Urinary bladder (tissue), 4 donors: ENCODE data around the gene KRTAP5-2. TPM values are rescaled to one million over a fixed set of nuclear protein-coding genes. Genes with fewer than 3 reads are reported as not detected.
"Not testable (repeated sequence)": the region's sequence is repeated elsewhere in the genome, so short reads cannot be mapped to it uniquely, and the experiment has no call there.

Experiments used
- DNase-seq: peaks from one replicate; pipeline ENCODE4 v3.0.0-alpha.2; 2015; ENCODE audit errors: extremely low spot score
- H3K27ac ChIP-seq: one replicate; pipeline ENCODE4 v1.5.1; 2013; ENCODE audit warnings: low read depth, mild to moderate bottlenecking, moderate library complexity
- H3K36me3 ChIP-seq: one replicate; pipeline ENCODE4 v1.6.1; 2013; ENCODE audit warnings: mild to moderate bottlenecking, moderate library complexity; ENCODE audit not compliant: insufficient read depth
- H3K4me1 ChIP-seq: one replicate; pipeline ENCODE4 v1.6.1; 2013; ENCODE audit warnings: mild to moderate bottlenecking, moderate library complexity; ENCODE audit not compliant: insufficient read depth
- H3K4me3 ChIP-seq: one replicate; pipeline ENCODE4 v1.5.1; 2013; ENCODE audit warnings: low read depth, low read length
- WGBS: extraction: QIAGEN DNeasy Blood & Tissue Kit; methylation state at CpG from one replicate; pipeline ENCODE4 v1.1.7; 2013; 5-methylcytosine and 5-hydroxymethylcytosine counted together
- polyA plus RNA-seq: library from polyadenylated mRNA; stranded (reverse); fragments of 200-250 nt; gene quantifications from one replicate; pipeline ENCODE4 v1.2.3, GENCODE V29; 2013
- total RNA-seq: library from RNA; depleted of rRNA; stranded (reverse); fragments of >200 nt; gene quantifications from one replicate; pipeline ENCODE4 v1.2.3, GENCODE V29; 2014
- donor health status: healthy with polysubstance abuse.
- donor health status: healthy.

KRTAP5-2 gene
- total RNA-seq (not detected), polyA plus RNA-seq (not detected)

GRCh38 chr11:1597994-1598380 lies at the start of gene KRTAP5-2:
Gene KRTAP5-2 (minus strand): TSS chr11:1598294. CDS start chr11:1598250, 44 bp downstream.
- no peak within 1 kb of the TSS for H3K27ac ChIP-seq
- H3K4me1 ChIP-seq = no peaks in the 10 kb centered on the region
- H3K36me3 ChIP-seq = no peaks in the 10 kb centered on the region
- no peak for DNase-seq
- H3K4me3 ChIP-seq = no peak within 1 kb of the TSS
- 66% methylated on average over 4 of the region's 4 CpGs for WGBS

- H3K4me3 ChIP-seq, H3K27ac ChIP-seq, H3K4me1 ChIP-seq, H3K36me3 ChIP-seq, DNase-seq: not testable (repeated sequence)
- 92% methylated on average over 10 of the region's 10 CpGs for WGBS
Observed at GRCh38 chr11:1646540-1646939, 48.4 kb upstream of the KRTAP5-2 start.

- no peak overlapping the region for H3K4me3 ChIP-seq
- no peaks in the 10 kb centered on the region for H3K36me3 ChIP-seq
- H3K4me1 ChIP-seq = no peaks in the 10 kb centered on the region
- WGBS = 77% methylated on average over 12 of the region's 12 CpGs
- DNase-seq = no peak
- H3K27ac ChIP-seq = no peak overlapping the region
Observed at GRCh38 chr11:1645357-1645821, 47.3 kb upstream of the KRTAP5-2 start.

GRCh38 chr11:1644601-1645356 lies 46.7 kb upstream of the KRTAP5-2 start:
- 82% methylated on average over 20 of the region's 20 CpGs for WGBS
- no peaks in the 10 kb centered on the region for H3K4me1 ChIP-seq
- no peak for DNase-seq
- H3K36me3 ChIP-seq = no peaks in the 10 kb centered on the region
- no peak overlapping the region for H3K27ac ChIP-seq
- no peak overlapping the region for H3K4me3 ChIP-seq

GRCh38 chr11:1643146-1643690 lies 45.1 kb upstream of the KRTAP5-2 start:
- no peak overlapping the region for H3K4me3 ChIP-seq
- H3K27ac ChIP-seq = no peak overlapping the region
- 94% methylated on average over 20 of the region's 20 CpGs for WGBS
- no peak for DNase-seq
- H3K4me1 ChIP-seq = no peaks in the 10 kb centered on the region
- H3K36me3 ChIP-seq = no peaks in the 10 kb centered on the region

GRCh38 chr11:1642288-1643145 lies 44.4 kb upstream of the KRTAP5-2 start:
- no peak for DNase-seq
- WGBS = 72% methylated on average over 29 of the region's 29 CpGs
- H3K4me1 ChIP-seq = no peaks in the 10 kb centered on the region

GRCh38 chr11:1641096-1641495 lies 43.0 kb upstream of the KRTAP5-2 start:
- H3K4me3 ChIP-seq = no peak overlapping the region
- no peaks in the 10 kb centered on the region for H3K36me3 ChIP-seq
- H3K4me1 ChIP-seq = no peaks in the 10 kb centered on the region
- no peak overlapping the region for H3K27ac ChIP-seq
- no peak for DNase-seq
- 88% methylated on average over 15 of the region's 15 CpGs for WGBS

More at GRCh38 chr11:1642288-1643145, 44.4 kb upstream of the KRTAP5-2 start:
- Histone ChIP-seq H3K27ac (no peak overlapping the region), H3K4me3 (no peak overlapping the region), H3K36me3 (no peaks in the 10 kb centered on the region)

- WGBS = 56% methylated on average over 32 of the region's 32 CpGs
- DNase-seq = no peak
- no peaks in the 10 kb centered on the region for H3K36me3 ChIP-seq
- no peak overlapping the region for H3K27ac ChIP-seq
- no peak overlapping the region for H3K4me3 ChIP-seq
- no peaks in the 10 kb centered on the region for H3K4me1 ChIP-seq
Observed at GRCh38 chr11:1640076-1640946, 42.2 kb upstream of the KRTAP5-2 start.

- Histone ChIP-seq H3K4me1 (no peaks in the 10 kb centered on the region), H3K27ac (no peak overlapping the region), H3K36me3 (no peaks in the 10 kb centered on the region), H3K4me3 (no peak overlapping the region)
- 48% methylated on average over 15 of the region's 15 CpGs for WGBS
- DNase-seq = no peak
Observed at GRCh38 chr11:1639666-1640065, 41.6 kb upstream of the KRTAP5-2 start.

- WGBS = 56% methylated on average over 18 of the region's 18 CpGs
- Histone ChIP-seq H3K36me3 (no peaks in the 10 kb centered on the region), H3K4me1 (no peaks in the 10 kb centered on the region), H3K4me3 (no peak overlapping the region), H3K27ac (no peak overlapping the region)
- peak; percentile 65 for DNase-seq
Observed at GRCh38 chr11:1639102-1639620, 41.1 kb upstream of the KRTAP5-2 start.

- H3K27ac ChIP-seq = no peak overlapping the region
- DNase-seq = no peak
- no peak overlapping the region for H3K4me3 ChIP-seq
- H3K36me3 ChIP-seq = no peaks in the 10 kb centered on the region
- H3K4me1 ChIP-seq = no peaks in the 10 kb centered on the region
- WGBS = 84% methylated on average over 8 of the region's 8 CpGs
Observed at GRCh38 chr11:1638344-1638743, 40.2 kb upstream of the KRTAP5-2 start.

GRCh38 chr11:1637628-1638027 lies 39.5 kb upstream of the KRTAP5-2 start:
- no peak for DNase-seq
- H3K4me1 ChIP-seq = no peaks in the 10 kb centered on the region
- H3K4me3 ChIP-seq = no peak overlapping the region
- 93% methylated on average over 2 of the region's 2 CpGs for WGBS
- H3K36me3 ChIP-seq = no peaks in the 10 kb centered on the region
- no peak overlapping the region for H3K27ac ChIP-seq
